Activated T-cell treated with anti-CD3 and anti-CD28 coated beads for 1 hour (primary cell): ENCODE data around the gene APBB2.

Experiments used
- DNase-seq: peaks from one replicate; pipeline ENCODE4 v3.0.0-alpha.2; 2020; ENCODE audit warnings: low read depth

The APBB2 gene

GRCh38 chr4:41214136-41214824 lies at the start of gene APBB2:
APBB2 (minus strand) TSS chr4:41214542; CDS start chr4:41033254, 181,288 bp downstream.
- peak; percentile 20 for DNase-seq

DNA sequence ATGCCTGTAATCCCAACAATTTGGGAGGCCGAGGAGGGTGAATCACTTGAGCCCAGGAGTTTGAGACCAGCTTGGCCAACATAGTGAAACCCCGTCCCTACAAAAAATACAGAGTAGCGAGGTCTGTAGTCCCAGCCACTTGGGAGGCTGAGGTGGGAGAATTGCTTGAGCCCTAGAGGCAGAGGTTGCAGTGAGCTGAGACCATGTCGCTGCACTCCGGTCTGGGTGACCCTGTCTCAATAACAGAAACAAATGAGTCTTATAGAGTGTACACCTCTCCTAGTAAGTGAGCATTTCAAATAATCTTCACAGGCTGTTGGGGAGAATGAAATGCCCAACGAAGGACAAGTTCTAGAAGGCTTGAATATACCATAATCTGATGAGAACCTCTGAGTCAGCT lies 47.9 kb upstream of the APBB2 start:
- no peak for DNase-seq

DNA sequence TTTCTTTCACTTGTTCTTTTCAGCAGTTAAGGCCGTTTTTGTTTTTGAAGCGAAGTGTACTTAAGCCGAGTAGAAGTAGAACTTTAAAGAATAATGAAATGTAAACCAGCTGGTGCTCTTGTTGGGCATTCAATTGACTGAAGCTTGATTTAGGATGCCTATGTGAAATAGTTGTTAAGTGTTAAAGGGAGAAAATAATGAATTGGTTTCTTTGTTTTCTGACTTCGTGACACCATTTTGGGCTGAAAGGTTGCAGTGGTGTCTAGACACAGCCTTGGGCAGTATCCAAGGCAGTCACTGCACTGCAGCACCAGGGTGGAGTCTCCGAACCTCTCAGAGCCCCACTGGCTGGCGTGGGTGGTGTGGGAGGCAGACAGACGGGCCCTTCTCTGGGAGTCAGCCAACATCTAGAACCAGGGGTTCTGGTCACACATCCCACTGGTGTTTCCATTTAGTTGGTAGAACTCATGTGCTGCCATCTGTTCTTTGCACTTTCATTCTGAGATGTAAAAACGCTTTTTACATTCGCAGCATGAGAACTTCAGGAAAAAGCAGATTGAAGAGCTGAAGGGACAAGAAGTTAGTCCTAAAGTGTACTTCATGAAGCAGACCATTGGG lies 45.9 kb upstream of the APBB2 start:
- no peak for DNase-seq

GRCh38 chr4:41258783-41259182 lies 44.4 kb upstream of the APBB2 start:
- no peak for DNase-seq

DNA sequence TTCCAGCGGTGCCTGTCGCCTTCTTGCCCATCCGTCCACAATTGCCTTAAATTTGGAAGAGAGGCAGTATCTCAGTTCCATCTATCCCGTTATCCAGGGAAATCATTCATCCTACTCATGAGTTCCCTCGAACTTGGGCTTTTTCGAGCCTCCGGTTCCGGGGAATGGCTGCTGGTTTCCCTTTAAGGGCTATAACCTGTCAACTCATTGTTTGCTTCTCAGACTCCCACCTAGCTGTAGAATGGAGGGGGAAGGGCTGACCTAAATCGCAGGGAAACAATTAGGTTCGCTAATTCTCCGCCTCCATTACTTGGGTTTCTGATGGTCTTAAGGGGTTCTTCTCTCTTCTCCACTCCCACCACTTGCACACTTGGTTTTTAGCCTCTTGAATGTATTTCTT lies 43.6 kb upstream of the APBB2 start:
- no peak for DNase-seq

- DNase-seq = no peak
These were observed 43.0 kb upstream of the APBB2 start for GRCh38 chr4:41257257-41257901.

DNA sequence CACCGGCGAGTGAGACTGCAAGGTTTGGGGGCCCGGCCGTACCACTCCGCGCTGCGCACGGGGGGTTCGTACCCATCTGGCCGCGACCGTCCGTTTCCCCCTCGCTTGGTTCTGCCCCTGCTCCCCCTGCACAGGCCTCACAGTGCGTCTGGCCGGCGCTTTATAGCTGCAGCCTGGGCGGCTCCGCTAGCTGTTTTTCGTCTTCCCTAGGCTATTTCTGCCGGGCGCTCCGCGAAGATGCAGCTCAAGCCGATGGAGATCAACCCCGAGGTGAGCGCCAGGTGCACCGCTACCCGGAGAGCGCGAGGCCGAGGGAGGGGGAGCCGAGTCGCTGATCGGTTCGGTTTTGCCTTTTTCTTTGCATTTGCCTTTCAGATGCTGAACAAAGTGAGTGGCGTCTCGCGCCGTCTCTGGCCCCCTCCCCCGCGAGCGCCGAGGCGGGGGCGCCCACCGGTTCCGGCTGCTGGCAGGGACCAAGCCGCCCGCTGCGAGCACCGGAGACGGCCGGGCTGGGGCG lies 42.5 kb upstream of the APBB2 start, which contains the start of gene UCHL1:
Gene UCHL1, plus strand, starts transcription at position 189 of the 517 bp plus-strand sequence. Its CDS starts 49 bp downstream, at position 238.
- DNase-seq = no peak

DNA sequence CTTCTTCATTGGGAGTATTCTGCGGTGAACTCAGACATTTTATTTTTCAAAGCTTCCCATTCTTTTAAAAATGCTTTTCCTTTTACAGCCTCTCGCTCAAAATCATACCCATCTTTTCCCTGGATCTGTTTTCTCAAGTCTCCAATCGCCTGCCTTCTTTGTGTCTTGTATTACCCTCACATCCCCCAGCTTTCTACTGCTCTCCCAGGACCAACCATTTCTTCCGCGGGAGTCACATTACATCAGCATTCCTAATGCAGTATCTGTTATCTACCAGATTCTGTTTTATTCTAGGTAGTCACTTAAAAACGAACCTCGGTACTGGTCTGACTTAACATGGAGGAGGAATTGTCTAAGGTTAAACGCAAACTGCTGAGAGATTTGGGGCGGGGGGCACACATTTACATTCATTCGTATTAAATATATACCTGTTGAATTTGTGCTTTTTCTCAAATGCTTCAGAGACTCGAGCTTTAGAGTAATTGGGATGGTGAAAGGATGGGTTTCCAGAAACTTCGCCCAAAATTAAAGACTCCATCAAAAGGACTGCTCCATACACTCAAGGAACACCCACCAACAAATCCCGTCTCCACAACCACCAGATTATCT lies 41.9 kb upstream of the APBB2 start:
- DNase-seq = no peak

GRCh38 chr4:41245983-41246382 lies 31.6 kb upstream of the APBB2 start:
- no peak for DNase-seq

DNA sequence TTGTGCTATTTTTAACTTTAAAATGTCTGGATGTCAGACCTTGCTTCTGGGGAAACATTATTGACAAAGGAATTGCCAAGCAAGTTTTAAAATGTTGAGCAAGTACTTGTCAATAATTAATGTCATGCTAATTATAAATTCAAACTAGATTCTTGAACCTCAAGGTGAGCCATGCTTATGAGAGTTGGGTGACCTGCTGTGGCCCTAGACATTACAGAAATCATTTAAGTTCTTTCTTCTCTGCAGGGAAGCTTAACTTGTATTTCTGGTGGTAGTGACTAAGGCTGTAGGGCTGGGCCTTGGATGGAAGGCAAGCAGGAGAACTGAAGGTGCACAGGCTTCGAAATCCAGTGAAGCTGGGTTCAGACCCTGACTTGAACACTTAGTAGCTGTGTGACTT lies 27.6 kb upstream of the APBB2 start:
- DNase-seq = no peak

- no peak for DNase-seq
These were observed 22.2 kb upstream of the APBB2 start for GRCh38 chr4:41236508-41236907.

GRCh38 chr4:41236032-41236431 lies 21.7 kb upstream of the APBB2 start:
- no peak for DNase-seq

GRCh38 chr4:41232856-41233255 lies 18.5 kb upstream of the APBB2 start:
- DNase-seq = no peak

DNA sequence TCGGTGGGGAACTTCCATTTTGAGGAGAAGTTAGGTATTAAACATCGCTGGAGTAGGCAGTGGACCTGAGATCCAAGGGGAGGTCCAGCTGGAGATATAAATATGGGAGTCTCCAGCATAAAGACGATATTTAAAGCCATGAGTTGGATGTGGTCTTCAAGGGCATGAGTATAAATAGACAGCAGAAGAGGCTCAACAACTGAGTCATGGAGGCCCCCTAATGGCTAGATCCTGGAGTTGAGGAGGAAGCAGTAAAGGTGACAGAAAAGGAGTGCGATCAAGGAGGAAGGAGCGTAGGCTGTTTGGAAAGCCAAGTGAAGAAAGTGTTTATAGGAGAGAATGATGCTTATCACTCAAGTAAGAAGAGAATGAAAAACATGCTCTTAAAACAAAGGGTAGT lies 18.1 kb upstream of the APBB2 start:
- no peak for DNase-seq

DNA sequence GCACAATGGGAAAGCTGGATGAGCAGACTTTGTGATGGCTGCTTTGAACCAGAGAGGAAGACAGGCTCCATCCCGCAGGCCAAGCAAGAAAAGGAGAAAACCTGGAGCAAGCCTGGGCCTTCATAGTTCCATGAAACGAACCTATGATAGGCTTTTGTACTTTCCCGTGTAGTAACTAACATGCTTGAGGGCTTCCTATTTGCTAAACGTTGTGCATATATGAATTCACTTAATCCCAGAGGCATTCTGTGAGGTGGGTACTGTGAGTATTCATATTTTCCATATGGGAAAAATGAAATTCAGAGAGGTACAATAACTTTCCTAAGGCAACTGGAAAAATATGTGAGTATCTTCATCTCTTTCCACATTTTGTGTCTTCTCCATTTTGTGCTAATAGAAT lies 13.6 kb upstream of the APBB2 start:
- DNase-seq = no peak

DNA sequence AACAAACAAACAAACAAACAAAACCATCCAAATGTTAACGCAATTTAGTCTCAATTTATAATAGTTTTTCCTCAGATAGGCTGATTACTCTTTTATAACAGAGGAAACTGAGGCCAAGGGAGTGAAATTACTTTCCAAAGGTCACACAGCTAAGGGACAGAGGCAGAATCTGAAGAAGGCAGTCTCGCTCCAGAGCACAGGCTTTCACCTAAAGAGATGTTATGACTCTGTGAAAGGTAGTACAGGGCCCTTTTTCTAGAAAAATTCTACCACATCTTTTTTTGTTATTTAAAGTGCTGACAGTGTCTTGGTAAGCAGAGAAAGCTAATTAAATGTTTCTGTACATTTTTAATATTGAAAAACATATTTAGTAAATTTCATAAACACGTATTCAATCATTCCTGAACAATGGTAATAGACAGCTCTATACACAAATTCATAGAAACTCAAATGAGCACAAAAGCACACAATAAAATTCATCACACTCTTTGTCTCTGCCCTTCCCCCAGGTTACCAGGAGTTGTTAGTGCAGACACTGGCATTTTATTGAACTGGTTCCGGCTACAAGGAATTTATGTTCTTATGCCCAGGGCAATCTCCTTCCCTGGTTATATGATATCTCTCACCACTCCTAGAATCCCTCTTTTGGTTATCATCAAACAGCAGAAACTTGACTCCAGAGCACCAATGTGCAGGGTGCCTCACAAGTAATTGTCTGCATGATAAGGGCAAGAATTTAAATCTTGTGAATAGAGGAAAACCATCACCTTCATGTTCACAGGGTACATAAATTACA lies 7.7 kb upstream of the APBB2 start:
- no peak for DNase-seq

- DNase-seq = no peak
These were observed 5.1 kb upstream of the APBB2 start for GRCh38 chr4:41219421-41219950.

- no peak for DNase-seq
These were observed 4.4 kb upstream of the APBB2 start for GRCh38 chr4:41218703-41219102.

- DNase-seq = no peak
These were observed 3.0 kb upstream of the APBB2 start for GRCh38 chr4:41217374-41217773.

GRCh38 chr4:41217020-41217333 lies 2.6 kb upstream of the APBB2 start:
- no peak for DNase-seq

- DNase-seq = peak; percentile 20
These were observed 2.1 kb upstream of the APBB2 start for GRCh38 chr4:41216294-41217019.
